GM19452 (cell line): ENCODE data around the gene TBC1D10B.
A peak's percentile ranks its signal among the peaks of the same experiment; 100 is the strongest.
"Not testable (repeated sequence)": the region's sequence is repeated elsewhere in the genome, so short reads cannot be mapped to it uniquely, and the experiment has no call there.

Source experiments
- ATAC-seq: cut with Tn5 transposase; IDR thresholded peaks from one replicate; pipeline ENCODE4 v1.9.1; 2021; ENCODE audit not compliant: unreplicated experiment

TBC1D10B gene

GRCh38 chr16:30356401-30357084, 13.8 kb downstream of the TBC1D10B start:
- no peak for ATAC-seq

DNA sequence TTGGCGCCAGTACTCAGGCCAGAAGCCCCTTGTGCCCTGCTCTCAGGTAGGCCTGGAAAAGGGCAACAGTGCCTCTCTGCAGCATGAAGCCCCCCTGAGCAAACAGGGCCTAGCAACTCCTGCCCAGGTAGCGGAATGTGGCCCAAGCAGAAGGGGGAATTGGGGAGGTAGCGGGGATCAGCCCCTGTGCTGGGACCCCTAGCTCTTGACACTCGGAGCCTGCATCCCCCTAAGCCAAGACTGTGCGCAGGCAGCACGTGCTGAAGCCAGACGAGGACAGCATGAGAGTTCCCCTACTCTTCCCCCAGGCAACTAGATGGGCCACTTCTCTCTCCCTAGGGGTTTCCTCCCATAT, 14.4 kb downstream of the TBC1D10B start:
- no peak for ATAC-seq

DNA sequence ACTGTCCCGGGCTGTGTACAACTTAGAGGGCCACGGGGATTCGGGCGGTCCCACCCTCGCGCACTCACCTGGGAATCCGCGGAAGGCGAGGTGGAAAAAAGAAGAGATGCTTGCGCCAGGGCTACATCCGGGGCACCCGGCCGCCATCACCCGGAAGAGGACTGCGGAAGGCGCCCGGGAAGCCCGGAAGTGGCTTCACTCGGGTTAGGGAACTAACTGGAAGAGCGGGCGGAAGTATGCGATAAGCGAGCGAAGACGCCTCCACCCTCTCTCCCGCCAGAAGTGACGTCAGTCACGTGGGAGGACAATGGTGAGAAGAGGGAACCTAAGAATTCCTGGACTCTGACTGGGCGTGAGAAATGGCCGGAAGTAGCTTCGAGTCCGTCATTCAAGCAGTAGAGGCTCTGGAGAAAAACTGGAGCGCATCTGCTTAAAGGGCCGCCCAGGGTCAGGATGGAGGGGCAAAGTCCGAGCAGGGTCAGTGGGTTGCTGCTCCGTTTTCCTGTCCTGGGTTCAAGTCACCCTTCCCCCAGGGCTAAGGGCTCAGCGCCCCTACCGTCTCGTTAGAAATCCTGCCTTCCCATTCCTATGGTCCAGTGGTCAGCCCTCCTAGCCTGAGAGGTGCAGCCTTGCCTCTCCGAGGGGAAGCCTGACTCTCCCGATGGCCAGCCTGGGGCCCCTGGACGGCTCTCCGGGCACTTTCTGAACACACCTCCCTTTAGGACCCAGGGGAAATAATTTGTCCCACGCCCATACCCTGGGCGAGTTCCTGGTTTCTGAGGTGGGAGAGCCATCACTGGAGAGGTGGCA, 14.9 kb downstream of the TBC1D10B start, which contains the start of gene CD2BP2:
CD2BP2 (minus strand) TSS at position 165 of the 810 bp plus-strand sequence. CDS start 627 bp downstream, outside the sequence.
- peak; percentile 52 for ATAC-seq

GRCh38 chr16:30354423-30355143, 15.7 kb downstream of the TBC1D10B start:
- peak; percentile 4 for ATAC-seq

- ATAC-seq = no peak
Observed at GRCh38 chr16:30353438-30354129, 16.7 kb downstream of the TBC1D10B start.

DNA sequence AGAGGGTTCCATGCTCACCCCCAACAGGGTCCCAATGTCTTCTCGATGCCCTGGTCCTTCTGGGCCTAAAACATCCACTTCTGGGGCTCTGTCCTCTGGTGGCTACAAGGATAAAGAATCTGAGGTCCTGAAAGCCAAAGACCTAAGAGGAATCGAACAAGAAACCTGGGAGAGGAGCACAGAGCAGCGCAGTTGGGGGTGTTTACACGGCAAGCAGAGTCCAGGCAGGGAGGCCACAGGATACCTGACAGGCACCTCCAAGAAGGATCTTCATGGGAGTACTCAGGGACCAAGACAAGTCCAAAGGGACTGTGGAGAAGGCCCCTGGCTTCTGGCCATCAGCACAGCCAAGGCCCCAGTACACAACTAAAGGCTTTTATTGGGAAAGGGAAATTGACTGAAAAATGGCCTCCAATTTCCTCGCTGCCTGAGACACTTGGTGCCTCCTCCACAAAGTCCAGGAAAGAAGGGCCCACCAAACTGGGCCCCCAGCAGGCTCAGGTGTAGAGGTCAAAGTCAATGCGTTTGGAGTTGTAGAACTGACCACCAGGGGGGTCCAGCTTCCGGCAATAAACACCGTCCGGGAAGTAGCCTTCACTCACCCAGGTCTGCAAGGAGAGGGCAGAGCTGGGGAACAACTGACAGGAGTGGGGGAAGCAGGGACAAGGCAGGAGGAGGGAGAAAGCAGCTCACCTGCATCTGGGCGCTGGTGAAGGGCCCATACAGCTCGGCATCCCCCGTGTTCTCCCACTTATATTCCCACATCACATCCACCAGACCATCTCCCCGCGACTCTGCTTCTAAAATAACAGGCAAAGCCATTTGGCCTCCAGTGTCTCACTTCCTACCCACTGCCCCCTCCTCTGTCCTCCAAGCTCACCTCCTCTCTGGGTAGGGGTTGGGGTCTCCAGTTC, 17.5 kb downstream of the TBC1D10B start:
- no peak for ATAC-seq

DNA sequence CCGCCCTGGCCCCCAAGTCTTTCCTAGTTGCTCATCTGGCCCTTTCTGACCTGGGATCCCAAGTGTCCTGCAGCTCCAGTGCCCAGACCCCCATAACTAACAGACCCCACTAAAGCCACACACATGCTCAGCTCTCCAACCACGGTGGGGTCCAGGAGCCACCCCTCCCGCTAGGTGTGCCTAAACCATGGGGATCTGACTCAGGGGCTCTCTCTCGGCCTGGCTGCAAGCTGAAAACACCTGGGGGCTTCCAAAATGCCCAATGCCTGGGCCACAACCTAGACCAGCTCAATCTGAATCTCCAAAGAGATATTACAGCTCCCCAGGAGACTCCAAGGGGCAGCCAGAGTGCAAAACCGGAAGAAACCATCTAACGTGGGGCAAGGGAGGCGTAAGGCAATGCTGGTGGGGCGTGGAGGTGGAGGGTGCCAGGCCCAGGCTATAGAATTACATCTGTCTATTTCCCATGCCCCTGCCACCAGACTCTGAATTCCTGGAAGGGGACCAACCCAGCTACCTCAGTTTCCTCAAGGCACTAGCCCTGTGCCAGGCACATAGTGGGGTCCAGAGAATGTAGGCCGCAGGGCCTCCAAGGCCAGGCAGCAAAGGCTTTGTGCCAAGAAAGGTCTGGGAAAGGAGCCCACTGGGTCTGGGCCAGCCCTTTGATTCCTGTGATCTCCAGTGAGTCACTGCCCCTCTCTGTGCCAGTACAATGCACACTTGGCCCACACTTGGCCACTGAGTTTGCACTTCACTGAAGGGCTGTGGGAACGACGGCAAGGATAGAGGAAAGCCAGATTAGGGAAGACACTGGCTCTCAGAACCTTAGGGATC, 18.5 kb downstream of the TBC1D10B start:
- no peak for ATAC-seq

GRCh38 chr16:30351001-30351441, 19.3 kb downstream of the TBC1D10B start:
- no peak for ATAC-seq

DNA sequence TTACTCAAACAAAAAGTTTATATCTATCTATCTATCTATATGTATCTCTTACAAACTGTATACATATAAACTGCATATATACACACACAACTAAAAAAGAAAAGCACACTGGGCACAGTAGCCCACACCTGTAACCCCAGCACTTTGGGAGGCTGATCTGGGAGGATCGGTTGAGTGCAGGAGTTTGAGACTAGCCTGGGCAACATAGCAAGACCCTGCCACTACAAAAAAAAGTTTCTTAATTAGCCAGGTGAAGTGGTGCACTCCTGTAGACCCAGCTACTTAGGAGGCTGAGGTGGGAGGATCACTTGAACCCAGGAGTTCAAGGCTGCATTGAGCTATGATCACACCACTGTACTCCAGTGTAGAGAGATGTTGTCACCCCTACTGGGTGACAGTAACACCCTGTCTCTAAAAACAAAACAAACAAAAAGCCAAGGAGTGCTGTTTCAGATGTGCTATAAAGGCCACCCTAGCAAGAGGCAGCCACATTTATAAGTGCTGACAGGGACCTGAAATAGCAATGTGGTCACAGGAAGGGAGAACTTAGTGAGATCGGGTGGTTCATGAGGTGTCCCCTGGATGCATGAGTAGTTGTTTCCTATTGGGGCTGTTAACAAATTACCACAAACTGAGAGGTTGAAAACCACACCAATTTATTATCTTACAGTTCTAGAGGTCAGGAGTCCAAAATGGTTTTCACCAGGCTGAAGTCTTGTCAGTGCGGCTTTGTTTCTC, 20.0 kb downstream of the TBC1D10B start:
- peak; percentile 64 for ATAC-seq

GRCh38 chr16:30349675-30350074, 20.6 kb downstream of the TBC1D10B start:
- ATAC-seq = peak; percentile 37

DNA sequence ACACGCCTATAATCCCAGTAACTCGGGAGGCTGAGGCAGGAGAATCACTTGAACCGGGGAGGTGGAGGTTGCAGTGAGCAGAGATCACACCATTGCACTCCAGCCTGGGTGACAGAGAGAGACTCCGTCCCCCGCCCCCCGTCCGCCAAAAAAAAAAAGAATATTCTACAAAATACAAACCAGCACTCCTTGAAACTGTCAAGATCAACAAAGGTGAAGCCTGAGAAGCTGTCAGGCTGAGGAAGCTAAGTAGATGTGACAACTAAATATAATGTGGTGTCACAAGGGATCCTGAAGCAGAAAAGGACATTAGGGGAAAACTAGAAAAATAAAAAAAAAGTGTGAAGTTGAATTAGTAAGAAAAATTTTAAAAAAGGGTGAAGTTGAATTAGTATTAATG, 21.4 kb downstream of the TBC1D10B start:
- no peak for ATAC-seq

GRCh38 chr16:30348113-30348512, 22.2 kb downstream of the TBC1D10B start:
- ATAC-seq = no peak

- no peak for ATAC-seq
Observed at GRCh38 chr16:30346286-30346685, 24.0 kb downstream of the TBC1D10B start.

DNA sequence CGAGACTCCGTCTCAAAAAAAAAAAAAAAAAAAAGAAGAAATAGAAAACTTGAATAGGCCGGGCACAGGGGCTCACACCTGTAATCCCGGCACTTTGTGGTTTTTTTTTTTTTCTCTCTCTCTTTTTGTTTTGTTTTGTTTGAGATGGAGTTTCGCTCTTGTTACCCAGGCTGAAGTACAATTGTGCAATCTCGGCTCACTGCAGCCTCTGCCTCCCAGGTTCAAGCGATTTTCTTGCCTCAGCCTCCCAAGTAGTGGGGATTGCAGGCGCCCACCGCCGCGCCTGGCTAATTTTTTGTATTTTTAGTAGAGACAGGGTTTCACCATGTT, 26.8 kb downstream of the TBC1D10B start:
- not testable (repeated sequence) for ATAC-seq

DNA sequence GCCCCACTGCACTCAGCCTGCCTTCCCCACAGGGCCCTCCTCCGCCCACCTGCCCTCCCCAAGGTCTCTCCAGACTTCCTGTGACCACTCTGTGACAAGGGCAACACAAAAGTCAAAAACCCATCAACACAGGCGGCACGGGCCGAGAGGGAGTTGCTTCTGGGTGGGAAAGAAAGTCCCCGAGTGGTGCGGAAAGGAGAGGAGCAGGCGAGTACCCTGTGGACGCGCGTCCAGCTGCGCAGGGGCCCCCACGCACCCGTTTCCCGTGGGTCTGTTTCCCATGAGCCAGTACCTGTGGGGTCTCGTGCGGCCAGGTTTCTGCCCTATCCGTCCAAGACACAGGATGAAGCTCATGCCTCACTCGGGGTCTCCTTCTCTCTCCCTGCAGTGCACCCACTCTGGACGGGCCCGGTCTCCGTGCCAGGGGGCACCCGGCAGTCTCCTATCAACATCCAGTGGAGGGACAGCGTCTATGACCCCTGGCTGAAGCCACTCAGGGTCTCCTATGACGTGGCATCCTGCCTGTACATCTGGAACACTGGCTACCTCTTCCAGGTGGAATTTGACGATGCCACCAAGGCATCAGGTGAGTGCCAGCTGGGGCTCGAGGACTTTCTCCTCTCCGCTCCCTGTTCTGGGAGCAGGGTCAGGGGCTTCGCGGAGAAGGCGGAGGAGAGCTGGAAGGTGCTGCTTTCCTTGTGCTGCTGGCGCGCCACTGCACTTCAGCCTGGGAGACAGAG, 27.4 kb downstream of the TBC1D10B start:
- ATAC-seq = no peak

GRCh38 chr16:30341971-30342370, 28.3 kb downstream of the TBC1D10B start:
- not testable (repeated sequence) for ATAC-seq

DNA sequence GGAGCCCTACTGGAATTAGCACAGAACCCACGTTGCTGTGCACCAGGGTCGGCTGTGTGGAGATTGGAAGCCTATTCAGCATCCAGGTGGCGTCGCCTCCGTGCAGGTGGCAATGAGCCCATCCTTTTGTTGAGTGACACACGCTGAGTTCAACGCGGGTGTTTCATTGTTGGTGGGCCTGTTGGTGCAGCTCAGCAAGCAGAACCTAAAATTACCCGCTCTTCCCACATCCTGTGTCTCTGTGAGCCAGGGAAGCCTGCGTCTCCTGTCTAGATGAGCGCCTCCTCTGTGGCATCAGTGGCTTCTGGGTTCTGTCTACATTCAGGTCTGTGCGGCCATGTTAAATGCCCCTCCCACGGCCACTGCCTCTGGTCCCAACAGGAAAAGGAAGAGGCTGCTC, 29.7 kb downstream of the TBC1D10B start:
- ATAC-seq = no peak

DNA sequence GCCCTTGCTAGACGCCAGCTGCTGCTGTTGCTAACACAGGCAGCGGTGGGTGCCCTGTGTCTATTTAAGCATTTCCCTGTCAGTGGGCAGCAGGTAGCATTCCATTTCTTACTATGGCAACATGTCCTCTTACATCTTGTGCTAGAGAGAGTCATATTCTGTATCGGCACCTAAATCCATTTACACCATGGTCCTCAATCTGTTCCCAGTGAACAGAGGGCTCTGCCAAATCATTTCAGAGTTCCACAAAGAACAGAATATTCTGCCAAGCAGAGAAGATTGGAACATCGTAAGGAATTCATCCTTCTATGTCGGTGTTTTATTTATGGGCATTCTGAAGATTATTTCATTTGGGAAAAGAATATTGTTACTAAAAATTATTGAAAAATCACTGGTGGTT, 31.6 kb downstream of the TBC1D10B start:
- ATAC-seq = not testable (repeated sequence)
